ENCODE measurements around the gene STRBP. TPM values are rescaled to one million over a fixed set of nuclear protein-coding genes. Genes with fewer than 3 reads are reported as not detected.

STRBP gene
- total and polyA plus RNA-seq, 2 of the 4 experiments (the other 2 are of a cell fraction), result 2.1 to 2.5 TPM

DNA sequence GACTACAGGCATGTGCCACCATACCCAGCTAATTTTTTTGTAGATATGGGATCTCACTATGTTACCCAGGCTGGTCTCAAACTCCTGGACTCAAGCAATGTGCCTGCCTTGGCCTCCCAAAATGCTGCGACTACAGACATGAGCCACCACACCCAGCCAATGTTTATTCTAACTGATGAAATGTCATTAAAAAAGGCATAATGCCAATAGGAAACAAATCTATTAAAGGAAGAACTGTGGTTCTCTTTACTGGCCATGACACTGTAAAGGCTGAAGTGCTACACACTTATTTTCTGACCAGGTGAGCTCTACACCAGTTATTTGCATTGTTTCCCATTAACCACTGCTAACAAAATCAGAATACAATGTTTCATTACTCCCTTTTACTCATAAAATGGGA is 106.0 kb downstream of the STRBP start:
- Histone ChIP-seq H3K23ac (ENCODE audit: low read depth, low read length) (0 out of 2 replicates have a peak overlapping the region, but pooled peaks have one; percentile 80), H3K4me3 (ENCODE audit: insufficient read depth, low read depth, low read length) (no peak overlapping the region), H2BK120ac (ENCODE audit: low read depth, low read length) (peak overlapping the region; percentile 70), H3K4me1 (ENCODE audit: control insufficient read depth, insufficient read depth, low read length) (peaks cover 8% of the 10 kb centered on the region), H3K4me2 (ENCODE audit: low read depth, low read length) (no peak overlapping the region), H3K9me3 (ENCODE audit: control insufficient read depth, insufficient read depth, low read length) (no peaks in the 10 kb centered on the region), H3K18ac (ENCODE audit: low read depth, low read length) (peak overlapping the region; percentile 82), H3K4ac (ENCODE audit: low read depth, low read length) (peak overlapping the region; percentile 67), H2BK5ac (ENCODE audit: low read depth, low read length, poor library complexity, severe bottlenecking) (no peak overlapping the region), H4K5ac (ENCODE audit: low read depth, low read length) (peak overlapping the region; percentile 55), H3K14ac (replicated peaks; ENCODE audit: low read depth, low read length) (no peak overlapping the region), H3K56ac (ENCODE audit: extremely low read depth, insufficient read depth, low read length) (no peak overlapping the region), H2AFZ (replicated peaks; ENCODE audit: low read length, poor library complexity) (no peak overlapping the region), H2BK15ac (ENCODE audit: low read depth, low read length) (0 out of 3 replicates have a peak overlapping the region, but pooled peaks have one; percentile 38), H2AK9ac (replicated peaks; ENCODE audit: low read depth, low read length, poor library complexity) (no peak overlapping the region), H4K8ac (ENCODE audit: low read depth in 2 of 2, low read length in 2 of 2) (no peak overlapping the region; a peak in 1 of 4 replicates), H3K36me3 (ENCODE audit: control insufficient read depth, insufficient read depth, low read length) (no peaks in the 10 kb centered on the region), H3K27ac (ENCODE audit: insufficient read depth, low read length) (no peak overlapping the region), H3K27me3 (ENCODE audit: control insufficient read depth, insufficient read depth, low read length) (no peaks in the 10 kb centered on the region), H4K20me1 (ENCODE audit: insufficient read depth, low read length) (no peaks in the 10 kb centered on the region), H3K9ac (ENCODE audit: low read depth, low read length) (no peak overlapping the region), H4K91ac (ENCODE audit: insufficient read depth, low read depth, low read length) (peak overlapping the region; percentile 56; the same call in 1 of the 2 replicates), H2BK20ac (ENCODE audit: low read depth, low read length) (peak overlapping the region; percentile 79), H3K79me1 (ENCODE audit: low read depth in 1 of 2, low read length in 2 of 2) (no peaks in the 10 kb centered on the region), H2AK5ac (ENCODE audit: low read depth, low read length) (no peak overlapping the region), H3K9me1 (ENCODE audit: insufficient read depth, low read length) (peaks cover 7% of the 10 kb centered on the region)
- in situ Hi-C loops (cut with MboI; ENCODE audit: low sequenced_read_pairs) (no loop called here), intact Hi-C loops (cut with micrococcal nuclease) (no loop called here), dilution Hi-C loops (cut with HindIII; ENCODE audit: low sequenced_read_pairs, unreplicated experiment) (no loop called here)
- CTCF ChIA-PET, result interaction anchor here (0.7 kb wide), 1 partner anchor 175 kb away, joined by 3 read pairs; no protein-coding TSS in a partner anchor
- no peak for TF ChIP-seq BHLHE40 (IDR thresholded peaks at IDR 0.05; ENCODE audit: low read depth, low read length)
- TF ChIP-seq, protein P1, sequence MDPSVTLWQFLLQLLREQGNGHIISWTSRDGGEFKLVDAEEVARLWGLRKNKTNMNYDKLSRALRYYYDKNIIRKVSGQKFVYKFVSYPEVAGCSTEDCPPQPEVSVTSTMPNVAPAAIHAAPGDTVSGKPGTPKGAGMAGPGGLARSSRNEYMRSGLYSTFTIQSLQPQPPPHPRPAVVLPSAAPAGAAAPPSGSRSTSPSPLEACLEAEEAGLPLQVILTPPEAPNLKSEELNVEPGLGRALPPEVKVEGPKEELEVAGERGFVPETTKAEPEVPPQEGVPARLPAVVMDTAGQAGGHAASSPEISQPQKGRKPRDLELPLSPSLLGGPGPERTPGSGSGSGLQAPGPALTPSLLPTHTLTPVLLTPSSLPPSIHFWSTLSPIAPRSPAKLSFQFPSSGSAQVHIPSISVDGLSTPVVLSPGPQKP (IDR thresholded peaks at IDR 0.05; ENCODE audit: borderline replicate concordance, low read depth, low read length), result no peak
- no peak for TF ChIP-seq CEBPB (IDR thresholded peaks at IDR 0.05; ENCODE audit: low read depth, low read length)
- no peak for TF ChIP-seq RCOR1 (IDR thresholded peaks at IDR 0.05; ENCODE audit: insufficient replicate concordance, low read length)
- no peak for TF ChIP-seq FOS (IDR thresholded peaks at IDR 0.05; ENCODE audit: low read depth, low read length)
- TF ChIP-seq RAD21 (IDR thresholded peaks at IDR 0.05; ENCODE audit: low read length), result no peak
- TF ChIP-seq, protein P2, sequence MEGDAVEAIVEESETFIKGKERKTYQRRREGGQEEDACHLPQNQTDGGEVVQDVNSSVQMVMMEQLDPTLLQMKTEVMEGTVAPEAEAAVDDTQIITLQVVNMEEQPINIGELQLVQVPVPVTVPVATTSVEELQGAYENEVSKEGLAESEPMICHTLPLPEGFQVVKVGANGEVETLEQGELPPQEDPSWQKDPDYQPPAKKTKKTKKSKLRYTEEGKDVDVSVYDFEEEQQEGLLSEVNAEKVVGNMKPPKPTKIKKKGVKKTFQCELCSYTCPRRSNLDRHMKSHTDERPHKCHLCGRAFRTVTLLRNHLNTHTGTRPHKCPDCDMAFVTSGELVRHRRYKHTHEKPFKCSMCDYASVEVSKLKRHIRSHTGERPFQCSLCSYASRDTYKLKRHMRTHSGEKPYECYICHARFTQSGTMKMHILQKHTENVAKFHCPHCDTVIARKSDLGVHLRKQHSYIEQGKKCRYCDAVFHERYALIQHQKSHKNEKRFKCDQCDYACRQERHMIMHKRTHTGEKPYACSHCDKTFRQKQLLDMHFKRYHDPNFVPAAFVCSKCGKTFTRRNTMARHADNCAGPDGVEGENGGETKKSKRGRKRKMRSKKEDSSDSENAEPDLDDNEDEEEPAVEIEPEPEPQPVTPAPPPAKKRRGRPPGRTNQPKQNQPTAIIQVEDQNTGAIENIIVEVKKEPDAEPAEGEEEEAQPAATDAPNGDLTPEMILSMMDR (conservative IDR thresholded peaks at IDR 0.05; ENCODE audit: low read depth, low read length), result no peak
- TF ChIP-seq RFX5 (IDR thresholded peaks at IDR 0.05; ENCODE audit: low read depth, low read length), result no peak
- TF ChIP-seq, protein P3, sequence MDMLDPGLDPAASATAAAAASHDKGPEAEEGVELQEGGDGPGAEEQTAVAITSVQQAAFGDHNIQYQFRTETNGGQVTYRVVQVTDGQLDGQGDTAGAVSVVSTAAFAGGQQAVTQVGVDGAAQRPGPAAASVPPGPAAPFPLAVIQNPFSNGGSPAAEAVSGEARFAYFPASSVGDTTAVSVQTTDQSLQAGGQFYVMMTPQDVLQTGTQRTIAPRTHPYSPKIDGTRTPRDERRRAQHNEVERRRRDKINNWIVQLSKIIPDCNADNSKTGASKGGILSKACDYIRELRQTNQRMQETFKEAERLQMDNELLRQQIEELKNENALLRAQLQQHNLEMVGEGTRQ (IDR thresholded peaks at IDR 0.05; ENCODE audit: low read depth, low read length), result no peak
- no peak for TF ChIP-seq MAFK (IDR thresholded peaks at IDR 0.05; ENCODE audit: low read depth, low read length)
- no peak for TF ChIP-seq MAZ (IDR thresholded peaks at IDR 0.05; ENCODE audit: borderline replicate concordance, low read depth, low read length)
- TF ChIP-seq MXI1 (IDR thresholded peaks at IDR 0.05; ENCODE audit: borderline replicate concordance, low read depth, low read length), result no peak
- no peak for TF ChIP-seq POLR2A (IDR thresholded peaks at IDR 0.05; ENCODE audit: low read depth, low read length)
- no CpG with 5 or more reads among the region's 1 CpG for WGBS, 2 experiments (ENCODE audit: extremely low coverage in 2 of 2, insufficient read length in 1 of 2)
- no TSS peak for BruUV-seq (replicated peaks)
- no peak; the same call in 1 of the 2 replicates for ATAC-seq (ENCODE audit: low read depth)
- POLR2A ChIA-PET (ENCODE audit: unreplicated experiment), result no interaction called here
- DNase-seq, result no peak

Data from IMR-90 (cell line).